Lung (tissue), 12 donors: ENCODE results near the gene UBXN10. TPM values are rescaled to one million over a fixed set of nuclear protein-coding genes. Genes with fewer than 3 reads are reported as not detected.

Source experiments
- ATAC-seq: fragments of 200-7000 bp; cut with Tn5 transposase; one replicate; pipeline ENCODE4 v1.9.1; 2020; ENCODE audit warnings: moderate number of reproducible peaks; ENCODE audit not compliant: insufficient read depth, low FRiP score
- DNase-seq, 3 donors: peaks; one replicate each; pipeline ENCODE4 v3.0.0-alpha.2; 2013 to 2017
- H3K27ac ChIP-seq, 2 donors: one replicate each; pipeline ENCODE4 v1.5.1; 2013; ENCODE audit warnings: mild to moderate bottlenecking in 2 of 2, moderate library complexity in 2 of 2, control low read depth in 1 of 2, inconsistent platforms in 1 of 2, low read depth in 1 of 2, low read length in 1 of 2
- H3K27me3 ChIP-seq, 3 donors: one replicate each; pipeline ENCODE4 v1.5.1; 2013; ENCODE audit warnings: low read length in 2 of 3; ENCODE audit not compliant: control insufficient read depth in 3 of 3, insufficient read depth in 3 of 3
- H3K36me3 ChIP-seq, 4 donors: one replicate each; pipeline ENCODE4 v1.5.1; 2013; ENCODE audit warnings: low read length in 4 of 4, mild to moderate bottlenecking in 1 of 4, moderate library complexity in 1 of 4; ENCODE audit not compliant: control insufficient read depth in 4 of 4, insufficient read depth in 4 of 4
- H3K4me1 ChIP-seq, 5 donors: one replicate each; pipeline ENCODE4 v1.5.1; 2013; ENCODE audit warnings: low read length in 5 of 5, mild to moderate bottlenecking in 2 of 5, moderate library complexity in 1 of 5; ENCODE audit not compliant: control insufficient read depth in 5 of 5, insufficient read depth in 5 of 5
- H3K4me3 ChIP-seq: one replicate; pipeline ENCODE4 v1.5.1; 2013; ENCODE audit warnings: mild to moderate bottlenecking, control low read depth, moderate library complexity
- H3K9ac ChIP-seq, 2 donors: one replicate each; pipeline ENCODE4 v1.5.1; 2013; ENCODE audit warnings: low read length in 2 of 2, control low read depth in 1 of 2; ENCODE audit not compliant: insufficient read depth in 1 of 2
- H3K9me3 ChIP-seq, 4 donors: one replicate each; pipeline ENCODE4 v1.5.1; 2013; ENCODE audit warnings: low read length in 3 of 4, mild to moderate bottlenecking in 1 of 4, moderate library complexity in 1 of 4; ENCODE audit not compliant: control insufficient read depth in 4 of 4, insufficient read depth in 3 of 4
- WGBS, 2 donors: extraction: QIAGEN DNeasy Blood & Tissue Kit; methylation state at CpG; one replicate each; pipeline ENCODE4 v1.1.7; 2013; 5-methylcytosine and 5-hydroxymethylcytosine counted together
- polyA plus RNA-seq, 2 donors: library from polyadenylated mRNA; stranded (reverse); fragments of 200-250 nt; gene quantifications; one replicate each; pipeline ENCODE4 v1.2.1, GENCODE V29; 2013
- total RNA-seq, 2 donors: library from RNA; depleted of rRNA in 1 of 2; stranded (reverse); fragments of >200 nt in 1 of 2; gene quantifications; one replicate each; pipeline ENCODE4 v1.2.1, GENCODE V29; 2014 to 2021
- TF ChIP-seq, protein P1 (sequence below): IDR thresholded peaks from 2 replicates; pipeline ENCODE4 v1.5.1; 2012; ENCODE audit warnings: mild to moderate bottlenecking; ENCODE audit errors: control extremely low read depth, extremely low read depth
- donor health status: control.
- donor health status: control.
- donor health status: Bipolar disorder and iron deficiency.
- donor health status: healthy.
- donor health status: DM: yes; HTN: yes; CAD: no.

UBXN10 gene
- total and polyA plus RNA-seq, 4 donors, result 2.5 to 19.7 (median 12.3) TPM

- peaks cover 0 to 10% (median 5%) of the 10 kb centered on the region in 5 donors for H3K4me1 ChIP-seq
- no peaks in the 10 kb centered on the region for H3K36me3 ChIP-seq
- peak in 1 of 3 donors; percentile 52 for DNase-seq
- ATAC-seq, result no peak
- no peak overlapping the region for H3K27ac ChIP-seq
- no peak overlapping the region for H3K9ac ChIP-seq
- H3K4me3 ChIP-seq, result no peak overlapping the region
- no peaks in the 10 kb centered on the region for H3K27me3 ChIP-seq
- TF ChIP-seq, protein P1, sequence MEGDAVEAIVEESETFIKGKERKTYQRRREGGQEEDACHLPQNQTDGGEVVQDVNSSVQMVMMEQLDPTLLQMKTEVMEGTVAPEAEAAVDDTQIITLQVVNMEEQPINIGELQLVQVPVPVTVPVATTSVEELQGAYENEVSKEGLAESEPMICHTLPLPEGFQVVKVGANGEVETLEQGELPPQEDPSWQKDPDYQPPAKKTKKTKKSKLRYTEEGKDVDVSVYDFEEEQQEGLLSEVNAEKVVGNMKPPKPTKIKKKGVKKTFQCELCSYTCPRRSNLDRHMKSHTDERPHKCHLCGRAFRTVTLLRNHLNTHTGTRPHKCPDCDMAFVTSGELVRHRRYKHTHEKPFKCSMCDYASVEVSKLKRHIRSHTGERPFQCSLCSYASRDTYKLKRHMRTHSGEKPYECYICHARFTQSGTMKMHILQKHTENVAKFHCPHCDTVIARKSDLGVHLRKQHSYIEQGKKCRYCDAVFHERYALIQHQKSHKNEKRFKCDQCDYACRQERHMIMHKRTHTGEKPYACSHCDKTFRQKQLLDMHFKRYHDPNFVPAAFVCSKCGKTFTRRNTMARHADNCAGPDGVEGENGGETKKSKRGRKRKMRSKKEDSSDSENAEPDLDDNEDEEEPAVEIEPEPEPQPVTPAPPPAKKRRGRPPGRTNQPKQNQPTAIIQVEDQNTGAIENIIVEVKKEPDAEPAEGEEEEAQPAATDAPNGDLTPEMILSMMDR, result no peak
- 84 to 90% methylated on average over 5 of the region's 5 CpGs for WGBS, 2 donors
- H3K9me3 ChIP-seq, result no peaks in the 10 kb centered on the region
Measured at GRCh38 chr1:20192364-20192763, 6.5 kb downstream of the UBXN10 start.

DNA sequence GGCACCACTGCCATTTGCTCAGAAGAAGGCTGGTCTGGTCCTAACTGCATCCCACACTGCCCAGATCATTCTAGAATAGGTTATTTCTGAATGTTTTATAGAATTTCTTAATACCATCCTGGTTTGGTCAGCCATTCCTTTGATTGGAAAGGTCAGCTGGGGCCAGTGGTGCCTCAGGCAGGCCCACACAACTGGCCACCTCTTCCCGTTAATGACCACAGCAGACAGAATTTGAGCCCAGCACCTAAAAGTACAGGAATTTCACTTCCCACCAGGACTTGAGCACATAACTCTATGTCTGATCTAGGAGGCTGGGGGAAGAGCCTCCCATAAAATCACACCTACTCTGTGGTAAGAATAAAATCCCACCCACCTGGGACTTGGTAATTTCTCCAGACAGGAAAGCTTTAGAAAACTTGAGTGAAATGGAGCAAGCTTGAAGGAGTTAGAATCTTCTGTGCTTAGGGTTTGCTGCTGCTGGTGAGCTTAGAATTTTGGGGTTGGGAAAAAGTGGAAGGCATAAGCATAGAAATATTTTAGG, 7.0 kb downstream of the UBXN10 start:
- TF ChIP-seq, protein P1, result no peak

DNA sequence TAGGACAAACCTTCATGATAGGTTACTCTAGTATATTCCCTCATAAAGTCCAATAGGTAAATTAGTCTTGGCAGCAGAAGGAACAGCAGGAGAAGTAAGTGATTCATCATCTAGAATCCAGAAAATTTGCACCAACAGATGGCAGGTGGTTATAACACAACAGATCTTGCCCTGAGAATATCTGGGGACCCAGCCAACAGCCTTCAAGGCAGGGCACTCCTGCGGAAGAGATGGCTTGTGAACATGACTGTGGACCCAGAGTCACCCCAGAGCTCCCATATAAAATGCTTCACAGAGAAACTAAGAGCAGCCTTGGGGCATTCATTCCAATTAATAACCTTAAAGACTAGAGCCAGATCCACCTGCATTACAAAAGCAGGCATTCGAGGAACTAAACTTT, 8.3 kb downstream of the UBXN10 start:
- no peak overlapping the region for H3K9ac ChIP-seq
- H3K27ac ChIP-seq, result no peak overlapping the region
- no peak overlapping the region for H3K4me3 ChIP-seq
- no peaks in the 10 kb centered on the region for H3K36me3 ChIP-seq
- peaks cover 0 to 10% (median 0%) of the 10 kb centered on the region in 5 donors for H3K4me1 ChIP-seq
- DNase-seq, result no peak
- H3K9me3 ChIP-seq, result no peaks in the 10 kb centered on the region
- 84 to 91% methylated on average over 2 of the region's 2 CpGs for WGBS, 2 donors
- no peak for ATAC-seq
- H3K27me3 ChIP-seq, result peaks cover 0 to 5% (median 0%) of the 10 kb centered on the region in 3 donors
- TF ChIP-seq, protein P1, result no peak

More for the DNA sequence above, 7.0 kb downstream of the UBXN10 start:
- no peak for ATAC-seq
- peaks cover 0 to 10% (median 5%) of the 10 kb centered on the region in 5 donors for H3K4me1 ChIP-seq
- H3K36me3 ChIP-seq, result no peaks in the 10 kb centered on the region
- DNase-seq, result no peak
- WGBS, 2 donors, result 86 to 95% methylated on average over 1 of the region's 1 CpG
- H3K27me3 ChIP-seq, result no peaks in the 10 kb centered on the region
- no peaks in the 10 kb centered on the region for H3K9me3 ChIP-seq
- no peak overlapping the region for H3K27ac ChIP-seq
- no peak overlapping the region for H3K9ac ChIP-seq
- H3K4me3 ChIP-seq, result no peak overlapping the region
